ENCODE results near the gene RHBDD1. TPM values are rescaled to one million over a fixed set of nuclear protein-coding genes. Genes with fewer than 3 reads are reported as not detected.

The RHBDD1 gene
- total and polyA plus RNA-seq, 4 donors: 8.5 to 45.8 (median 16.1) TPM

DNA sequence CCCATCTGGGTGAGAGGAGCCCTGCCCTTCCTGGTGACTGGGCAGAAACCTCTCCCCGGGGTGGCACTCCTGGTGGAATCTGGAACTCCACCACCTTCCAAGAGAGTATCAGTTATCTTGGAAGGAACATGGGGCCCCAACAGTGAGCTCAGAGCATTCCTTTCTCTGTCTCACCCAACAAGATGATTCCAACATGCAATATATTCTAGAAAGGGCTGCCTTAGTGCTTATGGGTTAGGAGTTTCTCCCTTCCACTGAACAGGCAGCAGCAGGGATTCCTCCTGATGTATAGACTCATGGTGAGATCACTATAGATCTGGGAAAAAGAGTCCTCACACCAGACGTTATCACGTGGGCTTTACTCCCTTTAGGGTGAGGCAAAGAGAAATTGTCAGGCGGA is 181.0 kb downstream of the RHBDD1 start (continued):
- TF ChIP-seq, protein P1, sequence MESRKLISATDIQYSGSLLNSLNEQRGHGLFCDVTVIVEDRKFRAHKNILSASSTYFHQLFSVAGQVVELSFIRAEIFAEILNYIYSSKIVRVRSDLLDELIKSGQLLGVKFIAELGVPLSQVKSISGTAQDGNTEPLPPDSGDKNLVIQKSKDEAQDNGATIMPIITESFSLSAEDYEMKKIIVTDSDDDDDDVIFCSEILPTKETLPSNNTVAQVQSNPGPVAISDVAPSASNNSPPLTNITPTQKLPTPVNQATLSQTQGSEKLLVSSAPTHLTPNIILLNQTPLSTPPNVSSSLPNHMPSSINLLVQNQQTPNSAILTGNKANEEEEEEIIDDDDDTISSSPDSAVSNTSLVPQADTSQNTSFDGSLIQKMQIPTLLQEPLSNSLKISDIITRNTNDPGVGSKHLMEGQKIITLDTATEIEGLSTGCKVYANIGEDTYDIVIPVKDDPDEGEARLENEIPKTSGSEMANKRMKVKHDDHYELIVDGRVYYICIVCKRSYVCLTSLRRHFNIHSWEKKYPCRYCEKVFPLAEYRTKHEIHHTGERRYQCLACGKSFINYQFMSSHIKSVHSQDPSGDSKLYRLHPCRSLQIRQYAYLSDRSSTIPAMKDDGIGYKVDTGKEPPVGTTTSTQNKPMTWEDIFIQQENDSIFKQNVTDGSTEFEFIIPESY (IDR thresholded peaks at IDR 0.05): no peak
- no peak for TF ChIP-seq FOXA1 (IDR thresholded peaks at IDR 0.05)
- TF ChIP-seq SP1 (IDR thresholded peaks at IDR 0.05): no peak
- TF ChIP-seq EGR1 (IDR thresholded peaks at IDR 0.05; ENCODE audit: low read depth in 2 of 2): no peak
- no peak for TF ChIP-seq RAD21 (IDR thresholded peaks at IDR 0.05)
- no peak for TF ChIP-seq GABPA (IDR thresholded peaks at IDR 0.05 in 1 of 2, conservative IDR thresholded peaks at IDR 0.05 in 1 of 2)
- TF ChIP-seq TAF1 (conservative IDR thresholded peaks at IDR 0.05): no peak
- no peak for TF ChIP-seq YY1 (IDR thresholded peaks at IDR 0.05)

DNA sequence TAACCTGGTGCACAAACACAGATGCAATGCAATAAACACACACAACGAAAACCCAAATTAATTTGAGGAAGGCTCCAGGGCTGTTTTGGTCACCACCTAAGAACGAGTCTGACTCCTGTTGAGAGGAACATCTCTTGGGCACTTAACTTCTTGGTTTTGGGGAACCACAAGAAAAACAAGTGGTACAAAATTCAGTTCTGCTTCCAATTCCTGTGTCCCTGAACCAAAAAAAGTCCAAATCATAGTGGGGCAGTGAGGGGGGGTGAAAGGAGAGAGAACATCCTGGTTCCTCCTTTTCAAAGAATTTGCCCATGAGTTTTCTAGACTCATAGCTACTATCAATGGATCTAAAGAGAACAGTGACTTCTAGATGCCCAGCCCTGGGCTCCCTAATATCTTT is 184.6 kb downstream of the RHBDD1 start:
- TF ChIP-seq FOXA2 (IDR thresholded peaks at IDR 0.05): no peak
- TF ChIP-seq HNF4G (IDR thresholded peaks at IDR 0.05): no peak
- TF ChIP-seq, protein P1 (IDR thresholded peaks at IDR 0.05): no peak
- no peak for TF ChIP-seq ATF3 (IDR thresholded peaks at IDR 0.05)
- TF ChIP-seq HNF4A (conservative IDR thresholded peaks at IDR 0.05): no peak
- no peak for TF ChIP-seq SP1 (IDR thresholded peaks at IDR 0.05)
- TF ChIP-seq RAD21 (IDR thresholded peaks at IDR 0.05): no peak
- no peak for TF ChIP-seq REST (IDR thresholded peaks at IDR 0.05)
- H3K27me3 ChIP-seq (ENCODE audit: control insufficient read depth in 4 of 4, insufficient read depth in 4 of 4, low read length in 3 of 4): no peaks in the 10 kb centered on the region
- H3K9ac ChIP-seq (ENCODE audit: low read depth in 1 of 2, low read length in 2 of 2): no peak overlapping the region
- H3K36me3 ChIP-seq (ENCODE audit: control insufficient read depth in 4 of 4, insufficient read depth in 3 of 4, low read depth in 1 of 4, low read length in 3 of 4): no peaks in the 10 kb centered on the region
- no peak overlapping the region for H3K27ac ChIP-seq (ENCODE audit: low read depth in 1 of 2, low read length in 2 of 2)
- no peak for DNase-seq (ENCODE audit: low spot score)
- no peaks in the 10 kb centered on the region for H3K4me1 ChIP-seq (ENCODE audit: control insufficient read depth in 4 of 4, insufficient read depth in 4 of 4, low read length in 3 of 4)
- WGBS: 76% methylated on average over 2 of the region's 2 CpGs
- no peak overlapping the region for H3K4me3 ChIP-seq (ENCODE audit: low read depth in 1 of 3, low read length in 3 of 3)
- H3K9me3 ChIP-seq (ENCODE audit: control insufficient read depth in 4 of 4, low read length in 3 of 4): no peaks in the 10 kb centered on the region

GRCh38 chr2:227022608-227023007 is 186.8 kb downstream of the RHBDD1 start:
- Histone ChIP-seq H3K9ac (ENCODE audit: low read depth in 1 of 2, low read length in 2 of 2) (no peak overlapping the region), H3K4me3 (ENCODE audit: low read depth in 1 of 3, low read length in 3 of 3) (no peak overlapping the region), H3K36me3 (ENCODE audit: control insufficient read depth in 4 of 4, insufficient read depth in 3 of 4, low read depth in 1 of 4, low read length in 3 of 4) (no peaks in the 10 kb centered on the region), H3K9me3 (ENCODE audit: control insufficient read depth in 4 of 4, low read length in 3 of 4) (no peaks in the 10 kb centered on the region), H3K27ac (ENCODE audit: low read depth in 1 of 2, low read length in 2 of 2) (no peak overlapping the region), H3K4me1 (ENCODE audit: control insufficient read depth in 4 of 4, insufficient read depth in 4 of 4, low read length in 3 of 4) (no peaks in the 10 kb centered on the region), H3K27me3 (ENCODE audit: control insufficient read depth in 4 of 4, insufficient read depth in 4 of 4, low read length in 3 of 4) (no peaks in the 10 kb centered on the region)
- DNase-seq (ENCODE audit: low spot score): no peak
- TF ChIP-seq, protein P2, sequence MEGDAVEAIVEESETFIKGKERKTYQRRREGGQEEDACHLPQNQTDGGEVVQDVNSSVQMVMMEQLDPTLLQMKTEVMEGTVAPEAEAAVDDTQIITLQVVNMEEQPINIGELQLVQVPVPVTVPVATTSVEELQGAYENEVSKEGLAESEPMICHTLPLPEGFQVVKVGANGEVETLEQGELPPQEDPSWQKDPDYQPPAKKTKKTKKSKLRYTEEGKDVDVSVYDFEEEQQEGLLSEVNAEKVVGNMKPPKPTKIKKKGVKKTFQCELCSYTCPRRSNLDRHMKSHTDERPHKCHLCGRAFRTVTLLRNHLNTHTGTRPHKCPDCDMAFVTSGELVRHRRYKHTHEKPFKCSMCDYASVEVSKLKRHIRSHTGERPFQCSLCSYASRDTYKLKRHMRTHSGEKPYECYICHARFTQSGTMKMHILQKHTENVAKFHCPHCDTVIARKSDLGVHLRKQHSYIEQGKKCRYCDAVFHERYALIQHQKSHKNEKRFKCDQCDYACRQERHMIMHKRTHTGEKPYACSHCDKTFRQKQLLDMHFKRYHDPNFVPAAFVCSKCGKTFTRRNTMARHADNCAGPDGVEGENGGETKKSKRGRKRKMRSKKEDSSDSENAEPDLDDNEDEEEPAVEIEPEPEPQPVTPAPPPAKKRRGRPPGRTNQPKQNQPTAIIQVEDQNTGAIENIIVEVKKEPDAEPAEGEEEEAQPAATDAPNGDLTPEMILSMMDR (IDR thresholded peaks at IDR 0.05; ENCODE audit: low read depth, low read length, missing input control): no peak
- TF ChIP-seq ATF3 (IDR thresholded peaks at IDR 0.05) (no peak), RAD21 (IDR thresholded peaks at IDR 0.05) (no peak), EGR1 (IDR thresholded peaks at IDR 0.05; ENCODE audit: low read depth in 2 of 2) (no peak), RXRA (IDR thresholded peaks at IDR 0.05) (no peak), HNF4A (conservative IDR thresholded peaks at IDR 0.05) (no peak)
- WGBS: 65% methylated on average over 3 of the region's 3 CpGs

Data from liver (tissue), 9 donors.